T-helper 1 cell treated with Interleukin-12 subunit alpha and Interleukin-12 subunit beta and Interleukin-4 antibody, amounts not matched to agents 30 μg/mL and 1 μg/mL, for 36 hours (primary cell): ENCODE data around the gene NEDD4L.
A peak's percentile ranks its signal among the peaks of the same experiment; 100 is the strongest.

Experiments used
- H3K27ac Mint-ChIP-seq: one replicate; pipeline ENCODE4 v1.8.0; 2021; ENCODE audit warnings: mild to moderate bottlenecking, mixed read lengths
- H3K27me3 Mint-ChIP-seq: one replicate; pipeline ENCODE4 v1.8.0; 2021; ENCODE audit warnings: low read depth, mixed read lengths
- H3K36me3 Mint-ChIP-seq: one replicate; pipeline ENCODE4 v1.8.0; 2021; ENCODE audit warnings: low read depth, mixed read lengths
- H3K4me1 Mint-ChIP-seq: one replicate; pipeline ENCODE4 v1.8.0; 2021; ENCODE audit warnings: low read depth, mixed read lengths
- H3K4me3 Mint-ChIP-seq: one replicate; pipeline ENCODE4 v1.8.0; 2021; ENCODE audit warnings: mild to moderate bottlenecking, moderate library complexity, mixed read lengths
- H3K9me3 Mint-ChIP-seq: one replicate; pipeline ENCODE4 v1.8.0; 2021; ENCODE audit warnings: mixed read lengths

Gene NEDD4L

DNA sequence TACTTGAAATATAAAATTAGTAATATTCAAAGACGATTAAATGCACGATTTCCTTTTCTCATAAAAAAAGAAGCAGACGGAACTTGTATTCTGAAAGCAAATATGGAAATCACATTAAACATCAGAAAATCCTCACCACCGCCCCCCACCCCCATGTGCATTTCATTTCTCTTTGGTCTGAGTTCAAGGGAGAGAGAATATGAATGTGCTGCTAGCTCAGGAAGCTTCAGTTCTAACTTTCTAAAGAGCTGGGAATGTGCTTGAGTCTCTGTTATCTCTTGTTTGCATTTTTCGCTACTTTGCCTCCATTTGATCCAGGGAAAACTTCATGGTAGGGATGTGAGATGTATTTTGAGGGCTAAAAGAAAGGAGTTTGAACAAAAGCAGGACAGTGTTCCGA, 143.6 kb downstream of the NEDD4L start:
- Mint-ChIP-seq H3K27ac (no peak overlapping the region), H3K9me3 (no peaks in the 10 kb centered on the region), H3K4me1 (no peaks in the 10 kb centered on the region), H3K4me3 (no peak overlapping the region), H3K36me3 (no peaks in the 10 kb centered on the region), H3K27me3 (peaks cover 5% of the 10 kb centered on the region)

GRCh38 chr18:58188996-58189395, 145.0 kb downstream of the NEDD4L start:
- Mint-ChIP-seq H3K27me3 (peaks cover 13% of the 10 kb centered on the region), H3K4me1 (no peaks in the 10 kb centered on the region), H3K9me3 (no peaks in the 10 kb centered on the region), H3K4me3 (no peak overlapping the region), H3K36me3 (no peaks in the 10 kb centered on the region), H3K27ac (no peak overlapping the region)

DNA sequence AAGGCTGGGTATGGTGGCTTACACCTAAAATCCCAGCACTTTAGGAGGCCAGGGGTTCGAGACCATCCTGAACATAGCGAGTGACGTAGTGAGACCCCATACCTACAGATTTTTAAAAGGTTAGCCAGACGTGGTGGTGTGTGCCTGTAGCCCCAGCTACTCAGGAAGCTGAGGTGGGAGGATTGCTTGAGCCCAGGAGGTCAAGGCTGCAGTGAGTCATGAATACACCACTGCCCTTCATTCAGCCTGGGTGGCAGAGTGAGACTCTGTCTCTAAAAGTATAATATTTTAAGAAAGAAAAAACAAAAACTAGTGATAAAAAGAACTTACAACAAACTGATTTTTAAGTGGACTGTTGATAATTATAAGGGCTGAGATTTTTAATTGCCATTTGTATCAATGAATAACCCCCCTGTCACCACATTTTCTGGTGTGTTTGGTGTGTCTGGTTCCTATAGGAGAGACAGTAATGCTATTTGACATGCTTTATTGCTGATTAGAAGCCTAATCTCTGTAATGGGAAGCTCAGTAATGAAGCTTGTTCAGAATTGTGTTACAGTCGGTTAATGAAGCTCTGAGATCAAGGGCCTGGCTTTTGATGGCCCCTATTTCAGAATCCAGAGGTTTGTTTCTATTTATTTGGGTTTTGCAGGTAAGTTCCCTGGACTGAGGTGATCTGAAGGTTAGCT, 147.0 kb downstream of the NEDD4L start:
- Mint-ChIP-seq H3K4me1 (peaks cover 5% of the 10 kb centered on the region), H3K36me3 (no peaks in the 10 kb centered on the region), H3K27me3 (peaks cover 25% of the 10 kb centered on the region), H3K27ac (no peak overlapping the region), H3K9me3 (no peaks in the 10 kb centered on the region), H3K4me3 (no peak overlapping the region)

GRCh38 chr18:58191626-58192025, 147.6 kb downstream of the NEDD4L start:
- H3K27me3 Mint-ChIP-seq, result peaks cover 32% of the 10 kb centered on the region
- no peak overlapping the region for H3K27ac Mint-ChIP-seq
- no peaks in the 10 kb centered on the region for H3K9me3 Mint-ChIP-seq
- H3K4me1 Mint-ChIP-seq, result peaks cover 6% of the 10 kb centered on the region
- H3K36me3 Mint-ChIP-seq, result no peaks in the 10 kb centered on the region
- H3K4me3 Mint-ChIP-seq, result no peak overlapping the region

DNA sequence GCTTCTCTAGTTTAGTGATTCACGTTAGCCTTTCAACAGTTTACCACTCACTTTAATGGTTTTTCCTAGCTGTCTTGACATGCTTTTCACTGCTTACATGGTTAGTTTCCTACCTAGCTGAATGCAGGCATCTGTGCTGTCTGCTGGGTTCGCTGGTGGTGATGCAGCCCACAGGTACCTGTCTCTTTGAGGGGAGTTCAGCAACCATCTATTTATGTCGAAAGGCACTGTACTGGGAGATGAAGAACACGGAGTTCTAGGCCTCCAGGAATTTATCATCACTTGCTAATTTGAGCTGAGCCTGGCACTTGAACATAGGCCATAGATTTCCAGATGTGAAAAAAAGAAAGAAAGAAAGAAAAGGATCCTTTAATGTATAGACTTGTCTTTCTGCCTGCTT, 148.5 kb downstream of the NEDD4L start:
- no peaks in the 10 kb centered on the region for H3K9me3 Mint-ChIP-seq
- peaks cover 35% of the 10 kb centered on the region for H3K27me3 Mint-ChIP-seq
- H3K27ac Mint-ChIP-seq, result no peak overlapping the region
- H3K36me3 Mint-ChIP-seq, result no peaks in the 10 kb centered on the region
- peaks cover 6% of the 10 kb centered on the region for H3K4me1 Mint-ChIP-seq
- no peak overlapping the region for H3K4me3 Mint-ChIP-seq

DNA sequence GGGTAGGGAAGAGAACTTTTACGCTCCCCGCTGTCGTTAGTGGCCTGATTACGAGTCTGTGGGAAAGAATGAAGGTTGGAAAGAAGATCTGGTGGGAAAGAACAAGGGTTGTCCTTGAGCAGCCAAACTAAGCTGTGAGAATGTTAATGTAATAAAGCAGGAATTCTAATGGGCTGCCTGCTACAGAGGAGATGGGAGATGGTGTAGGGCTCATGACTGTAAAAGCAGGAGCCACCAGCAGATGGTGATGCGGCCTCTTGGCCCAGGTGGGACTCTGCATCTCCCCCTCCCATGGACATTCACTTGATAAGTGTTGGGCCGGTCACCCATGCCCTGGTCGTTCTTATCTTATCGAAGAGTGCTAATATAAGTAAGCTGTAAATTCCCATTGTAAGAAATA, 150.0 kb downstream of the NEDD4L start:
- Mint-ChIP-seq H3K4me3 (no peak overlapping the region), H3K4me1 (peaks cover 6% of the 10 kb centered on the region), H3K36me3 (no peaks in the 10 kb centered on the region), H3K9me3 (no peaks in the 10 kb centered on the region), H3K27me3 (peaks cover 35% of the 10 kb centered on the region), H3K27ac (no peak overlapping the region)

GRCh38 chr18:58195278-58195765, 151.3 kb downstream of the NEDD4L start:
- no peak overlapping the region for H3K27ac Mint-ChIP-seq
- H3K9me3 Mint-ChIP-seq, result no peaks in the 10 kb centered on the region

DNA sequence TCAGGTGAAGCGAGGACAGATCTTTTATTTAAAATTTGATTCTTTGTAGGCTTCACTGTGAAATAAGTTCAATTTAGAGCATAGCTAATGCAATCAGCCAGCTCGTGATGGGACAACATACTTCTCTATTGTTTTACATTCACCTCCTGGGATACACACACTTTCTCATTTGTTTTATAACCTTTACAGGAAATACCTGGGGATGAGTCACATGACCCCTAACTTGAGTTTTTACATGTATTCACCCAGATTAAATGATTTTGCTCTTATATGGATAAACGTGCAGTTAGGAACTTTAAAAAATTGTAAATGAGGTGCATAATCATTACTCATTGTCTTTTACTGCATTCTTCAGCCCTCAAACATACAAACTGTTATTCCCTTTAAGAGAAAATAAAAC, 152.1 kb downstream of the NEDD4L start:
- H3K4me1 Mint-ChIP-seq, result peaks cover 6% of the 10 kb centered on the region
- H3K9me3 Mint-ChIP-seq, result no peaks in the 10 kb centered on the region
- H3K4me3 Mint-ChIP-seq, result no peak overlapping the region
- no peak overlapping the region for H3K27ac Mint-ChIP-seq
- peaks cover 30% of the 10 kb centered on the region for H3K27me3 Mint-ChIP-seq
- H3K36me3 Mint-ChIP-seq, result no peaks in the 10 kb centered on the region

More at GRCh38 chr18:58195278-58195765, 151.3 kb downstream of the NEDD4L start:
- H3K27me3 Mint-ChIP-seq, result peaks cover 30% of the 10 kb centered on the region
- peak overlapping the region; percentile 49 for H3K4me3 Mint-ChIP-seq
- H3K4me1 Mint-ChIP-seq, result peaks cover 6% of the 10 kb centered on the region
- no peaks in the 10 kb centered on the region for H3K36me3 Mint-ChIP-seq

- no peaks in the 10 kb centered on the region for H3K9me3 Mint-ChIP-seq
- H3K4me3 Mint-ChIP-seq, result no peak overlapping the region
- peaks cover 6% of the 10 kb centered on the region for H3K4me1 Mint-ChIP-seq
- no peak overlapping the region for H3K27ac Mint-ChIP-seq
- H3K27me3 Mint-ChIP-seq, result peaks cover 30% of the 10 kb centered on the region
- no peaks in the 10 kb centered on the region for H3K36me3 Mint-ChIP-seq
Observed at GRCh38 chr18:58196881-58197872, 153.2 kb downstream of the NEDD4L start.

DNA sequence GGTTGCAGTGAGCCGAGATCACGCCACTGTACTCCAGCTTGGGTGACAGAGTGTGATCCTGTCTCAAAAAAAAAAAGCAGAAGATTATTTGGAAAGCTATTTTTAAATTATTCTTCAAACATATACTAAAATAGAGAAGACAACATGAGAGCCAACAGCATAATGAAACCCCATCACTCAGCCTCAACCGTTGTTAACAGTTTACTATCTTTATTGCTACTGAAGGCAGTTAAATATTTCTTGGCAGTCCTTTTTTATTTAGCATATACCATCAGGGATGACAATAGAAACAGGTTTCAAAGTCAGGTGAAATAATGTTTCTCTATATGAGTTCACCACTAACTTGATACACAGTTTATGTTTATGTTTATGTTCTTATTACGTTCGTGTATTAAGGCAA, 157.2 kb downstream of the NEDD4L start:
- peaks cover 14% of the 10 kb centered on the region for H3K27me3 Mint-ChIP-seq
- no peaks in the 10 kb centered on the region for H3K9me3 Mint-ChIP-seq
- no peak overlapping the region for H3K27ac Mint-ChIP-seq
- no peak overlapping the region for H3K4me3 Mint-ChIP-seq
- no peaks in the 10 kb centered on the region for H3K4me1 Mint-ChIP-seq
- no peaks in the 10 kb centered on the region for H3K36me3 Mint-ChIP-seq

GRCh38 chr18:58201733-58202730, 158.0 kb downstream of the NEDD4L start:
- Mint-ChIP-seq H3K27ac (no peak overlapping the region), H3K36me3 (no peaks in the 10 kb centered on the region), H3K27me3 (peaks cover 11% of the 10 kb centered on the region), H3K4me1 (no peaks in the 10 kb centered on the region), H3K4me3 (no peak overlapping the region), H3K9me3 (no peaks in the 10 kb centered on the region)

DNA sequence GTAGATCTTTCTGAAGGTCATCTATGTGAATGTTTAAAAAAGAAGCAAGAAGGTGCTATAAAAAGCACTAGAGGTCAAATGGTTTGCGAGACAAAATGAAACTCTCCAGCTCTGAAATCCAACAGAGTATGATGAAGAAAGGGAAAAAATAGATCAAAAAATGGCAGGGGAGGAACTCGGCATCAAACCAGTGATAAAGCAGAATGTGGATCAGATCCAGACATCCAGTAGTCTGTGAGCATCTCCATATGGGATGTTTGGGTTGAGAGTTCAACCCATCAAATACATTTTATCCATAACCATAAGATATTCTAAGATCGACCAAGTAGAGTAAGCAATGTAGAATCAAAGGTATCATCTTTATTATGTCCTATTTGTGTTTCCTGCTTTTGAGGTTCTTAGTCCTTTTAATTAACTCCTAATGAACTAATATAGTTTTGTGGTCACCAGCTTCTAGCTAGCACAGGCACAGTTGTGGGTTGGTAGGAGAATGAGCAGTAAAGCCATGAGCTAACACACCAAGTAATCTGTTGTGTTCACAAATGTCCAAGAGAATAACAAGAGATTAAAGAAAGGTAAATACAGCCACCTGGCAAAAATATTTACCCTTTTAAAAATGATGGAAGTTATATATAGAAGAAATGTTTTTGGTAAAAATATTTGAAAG, 160.9 kb downstream of the NEDD4L start:
- Mint-ChIP-seq H3K4me1 (peaks cover 2% of the 10 kb centered on the region), H3K9me3 (no peaks in the 10 kb centered on the region), H3K27me3 (peaks cover 11% of the 10 kb centered on the region), H3K4me3 (no peak overlapping the region), H3K36me3 (no peaks in the 10 kb centered on the region), H3K27ac (no peak overlapping the region)

DNA sequence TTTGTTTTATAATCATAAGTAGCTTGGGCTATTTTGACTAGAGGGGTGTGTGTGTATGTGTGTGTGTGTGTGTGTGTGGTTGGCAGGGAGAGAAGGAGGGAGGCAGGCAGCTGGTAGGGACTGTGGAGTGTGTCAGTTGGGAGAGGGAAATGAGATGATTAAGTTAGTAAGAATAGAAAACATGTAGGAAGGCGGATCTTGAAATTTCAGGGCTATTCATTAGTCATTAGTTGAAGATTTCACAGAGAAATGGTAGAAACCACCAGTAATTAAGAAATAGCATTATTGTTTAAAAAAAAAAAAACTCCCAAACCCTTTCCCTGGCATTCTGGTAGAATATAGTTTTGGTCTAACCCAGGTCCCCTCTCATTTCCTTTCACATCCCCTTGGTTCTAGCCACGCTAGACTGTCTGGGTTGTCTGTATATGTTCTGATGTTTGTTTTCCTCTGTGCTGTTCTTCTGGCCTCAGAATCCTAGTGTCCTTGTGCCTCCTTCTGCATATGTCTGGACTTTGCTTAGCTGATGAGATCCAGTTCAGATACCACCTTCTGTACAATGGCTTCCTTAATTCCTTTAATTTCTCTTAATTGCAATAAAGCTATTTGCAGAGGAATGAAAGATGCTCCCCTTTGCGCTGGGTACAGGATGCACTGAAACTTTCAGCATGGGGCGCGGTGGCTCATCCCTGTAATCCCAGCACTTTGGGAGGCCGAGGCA, 161.6 kb downstream of the NEDD4L start:
- H3K36me3 Mint-ChIP-seq, result no peaks in the 10 kb centered on the region
- H3K27ac Mint-ChIP-seq, result no peak overlapping the region
- peaks cover 2% of the 10 kb centered on the region for H3K4me1 Mint-ChIP-seq
- H3K27me3 Mint-ChIP-seq, result peaks cover 15% of the 10 kb centered on the region
- no peaks in the 10 kb centered on the region for H3K9me3 Mint-ChIP-seq
- H3K4me3 Mint-ChIP-seq, result no peak overlapping the region
